ENCODE results near the gene DDX18. TPM values are rescaled to one million over a fixed set of nuclear protein-coding genes. Genes with fewer than 3 reads are reported as not detected.

The DDX18 gene
- total RNA-seq, 1 experiment from 2014 or later, result 107 TPM

GRCh38 chr2:117858892-117859531 lies 44.5 kb downstream of the DDX18 start (continued):
- TF ChIP-seq ZSCAN18 (CRISPR knock-in tag; IDR thresholded peaks at IDR 0.05), result no peak
- TF ChIP-seq TCF7 (CRISPR knock-in tag; IDR thresholded peaks at IDR 0.05; ENCODE audit: low read depth), result no peak
- TF ChIP-seq, protein P1, sequence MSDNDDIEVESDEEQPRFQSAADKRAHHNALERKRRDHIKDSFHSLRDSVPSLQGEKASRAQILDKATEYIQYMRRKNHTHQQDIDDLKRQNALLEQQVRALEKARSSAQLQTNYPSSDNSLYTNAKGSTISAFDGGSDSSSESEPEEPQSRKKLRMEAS (CRISPR knock-in tag; IDR thresholded peaks at IDR 0.05), result 0 out of 2 replicates have a peak, but pooled peaks have one; percentile 16

DNA sequence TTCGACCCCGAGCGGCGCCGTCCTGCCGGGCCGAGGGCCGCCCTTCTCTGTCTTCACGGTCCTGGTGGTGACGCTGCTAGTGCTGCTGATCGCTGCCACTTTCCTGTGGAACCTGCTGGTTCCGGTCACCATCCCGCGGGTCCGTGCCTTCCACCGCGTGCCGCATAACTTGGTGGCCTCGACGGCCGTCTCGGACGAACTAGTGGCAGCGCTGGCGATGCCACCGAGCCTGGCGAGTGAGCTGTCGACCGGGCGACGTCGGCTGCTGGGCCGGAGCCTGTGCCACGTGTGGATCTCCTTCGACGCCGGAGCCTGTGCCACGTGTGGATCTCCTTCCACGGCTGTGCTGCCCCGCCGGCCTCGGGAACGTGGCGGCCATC lies 45.0 kb downstream of the DDX18 start:
- POLR2A ChIA-PET, result no interaction called here
- ATAC-seq, result no peak
- no peak overlapping the region for H3K27ac Mint-ChIP-seq
- peaks cover 7% of the 10 kb centered on the region for H3K9me3 Mint-ChIP-seq
- CTCF ChIA-PET, result interaction anchor here (0.8 to 2.6 kb wide), 9 partner anchors 10 to 173 kb away, joined by 3 to 16 read pairs (median 5); partner anchors contain the start of gene DDX18
- H3K4me1 Mint-ChIP-seq, result peaks cover 4% of the 10 kb centered on the region
- DNase-seq (ENCODE audit: low spot score), result no peak
- TF ChIP-seq ZSCAN18 (CRISPR knock-in tag; IDR thresholded peaks at IDR 0.05), result no peak
- TF ChIP-seq JUN (CRISPR knock-in tag; IDR thresholded peaks at IDR 0.05), result no peak
- TF ChIP-seq ZNF219 (CRISPR knock-in tag; IDR thresholded peaks at IDR 0.05; ENCODE audit: borderline replicate concordance), result no peak
- TF ChIP-seq FOXP4 (CRISPR knock-in tag; IDR thresholded peaks at IDR 0.05), result no peak
- no peak for TF ChIP-seq ZNF263 (CRISPR knock-in tag; IDR thresholded peaks at IDR 0.05; ENCODE audit: low read depth)
- no peak for TF ChIP-seq GABPB1 (CRISPR knock-in tag; IDR thresholded peaks at IDR 0.05)
- TF ChIP-seq SMAD4 (CRISPR knock-in tag; IDR thresholded peaks at IDR 0.05), result no peak
- no peak for TF ChIP-seq NR2C2 (CRISPR knock-in tag; IDR thresholded peaks at IDR 0.05)
- no peak for TF ChIP-seq CREM (CRISPR knock-in tag; IDR thresholded peaks at IDR 0.05)
- no peak for TF ChIP-seq RORB (CRISPR knock-in tag; IDR thresholded peaks at IDR 0.05)
- no peak for TF ChIP-seq IRF1 (CRISPR knock-in tag; IDR thresholded peaks at IDR 0.05)
- TF ChIP-seq TEAD1 (CRISPR knock-in tag; IDR thresholded peaks at IDR 0.05), result no peak
- TF ChIP-seq ETV6 (CRISPR knock-in tag; IDR thresholded peaks at IDR 0.05), result no peak
- TF ChIP-seq, protein P2, sequence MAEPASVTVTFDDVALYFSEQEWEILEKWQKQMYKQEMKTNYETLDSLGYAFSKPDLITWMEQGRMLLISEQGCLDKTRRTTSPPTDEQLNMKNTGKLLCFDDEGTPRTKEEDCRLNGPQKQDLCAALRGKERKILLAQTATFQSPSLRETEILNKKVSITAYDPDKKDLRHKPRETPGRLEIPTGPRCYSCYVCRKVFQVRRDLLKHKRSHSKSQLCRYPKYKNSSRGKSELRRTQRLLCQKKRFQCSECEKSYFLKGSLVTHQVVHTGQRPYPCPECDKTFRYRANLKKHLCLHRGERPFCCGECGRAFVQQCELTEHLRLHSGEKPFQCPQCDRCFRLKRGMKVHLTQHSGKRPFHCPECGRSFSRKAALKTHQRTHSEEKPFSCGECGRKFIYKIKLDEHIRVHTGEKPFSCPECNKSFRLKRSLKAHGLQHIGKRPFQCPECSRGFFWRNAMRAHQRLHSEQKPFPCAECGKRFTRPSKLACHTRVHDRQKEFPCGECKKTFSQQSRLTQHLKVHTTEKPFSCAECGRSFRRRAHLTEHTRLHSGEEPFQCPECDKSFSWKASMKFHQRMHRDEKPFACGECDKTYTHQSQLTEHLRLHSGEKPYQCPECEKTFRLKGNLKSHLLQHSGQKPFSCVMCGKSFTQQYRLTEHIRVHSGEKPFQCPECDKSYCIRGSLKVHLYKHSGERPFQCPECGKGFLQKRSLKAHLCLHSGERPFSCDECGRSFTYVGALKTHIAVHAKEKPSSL (CRISPR knock-in tag; conservative IDR thresholded peaks at IDR 0.05), result no peak
- no peak for TF ChIP-seq ARID4B (CRISPR knock-in tag; IDR thresholded peaks at IDR 0.05; ENCODE audit: borderline replicate concordance)
- H3K36me3 Mint-ChIP-seq, result no peaks in the 10 kb centered on the region
- H3K4me3 Mint-ChIP-seq, result peak overlapping the region; percentile 48; the same call in 1 of the 2 replicates
- peaks cover 42% of the 10 kb centered on the region for H3K27me3 Mint-ChIP-seq (ENCODE audit: low read depth)

All from WTC11 (cell line).